IPS-15b (cell line): ENCODE results near the gene SSR2.
"Not testable (repeated sequence)": the region's sequence is repeated elsewhere in the genome, so short reads cannot be mapped to it uniquely, and the experiment has no call there.

Experiments used
- H3K27me3 ChIP-seq: one replicate; pipeline ENCODE4 v1.6.1; 2013; ENCODE audit warnings: low read length; ENCODE audit not compliant: control insufficient read depth, insufficient read depth
- H3K36me3 ChIP-seq: one replicate; pipeline ENCODE4 v1.6.1; 2013; ENCODE audit warnings: low read length; ENCODE audit not compliant: control insufficient read depth, insufficient read depth
- H3K4me1 ChIP-seq: one replicate; pipeline ENCODE4 v1.6.1; 2013; ENCODE audit warnings: mild to moderate bottlenecking, low read length; ENCODE audit not compliant: control insufficient read depth, insufficient read depth
- H3K4me3 ChIP-seq: one replicate; pipeline ENCODE4 v1.5.1; 2013; ENCODE audit warnings: low read depth, low read length
- H3K9ac ChIP-seq: one replicate; pipeline ENCODE4 v1.6.1; 2013; ENCODE audit warnings: low read depth, mild to moderate bottlenecking, low read length
- H3K9me3 ChIP-seq: one replicate; pipeline ENCODE4 v1.6.1; 2013; ENCODE audit warnings: mild to moderate bottlenecking, low read length; ENCODE audit not compliant: control insufficient read depth, insufficient read depth

Gene SSR2

GRCh38 chr1:156055281-156056048 lies 34.7 kb upstream of the SSR2 start:
- Histone ChIP-seq H3K9me3 (no peaks in the 10 kb centered on the region), H3K36me3 (no peaks in the 10 kb centered on the region), H3K4me1 (peaks cover 5% of the 10 kb centered on the region), H3K4me3 (peak overlapping the region; percentile 92), H3K27me3 (peaks cover 12% of the 10 kb centered on the region), H3K9ac (peak overlapping the region; percentile 89)

GRCh38 chr1:156054500-156055280 lies 33.9 kb upstream of the SSR2 start, which contains the start of gene LAMTOR2:
TSS of gene LAMTOR2 (plus strand) at chr1:156054782. CDS start at chr1:156054890, 108 bp downstream.
- peaks cover 12% of the 10 kb centered on the region for H3K27me3 ChIP-seq
- peaks cover 7% of the 10 kb centered on the region for H3K36me3 ChIP-seq
- peak within 1 kb of the TSS; percentile 92 for H3K4me3 ChIP-seq
- peaks cover 5% of the 10 kb centered on the region for H3K4me1 ChIP-seq
- H3K9ac ChIP-seq = peak within 1 kb of the TSS; percentile 92
- H3K9me3 ChIP-seq = no peaks in the 10 kb centered on the region

GRCh38 chr1:156053768-156054499 lies 33.2 kb upstream of the SSR2 start, which contains the start of gene UBQLN4:
TSS of gene UBQLN4 (minus strand) at chr1:156053798. CDS start at chr1:156053701, 97 bp downstream.
- Histone ChIP-seq H3K4me3 (peak within 1 kb of the TSS; percentile 96), H3K36me3 (peaks cover 8% of the 10 kb centered on the region), H3K9me3 (no peaks in the 10 kb centered on the region), H3K4me1 (peaks cover 5% of the 10 kb centered on the region), H3K9ac (peak within 1 kb of the TSS; percentile 92), H3K27me3 (peaks cover 8% of the 10 kb centered on the region)

GRCh38 chr1:156052862-156053767 lies 32.4 kb upstream of the SSR2 start:
- H3K4me1 ChIP-seq = peaks cover 5% of the 10 kb centered on the region

GRCh38 chr1:156051011-156051725 lies 30.4 kb upstream of the SSR2 start:
- Histone ChIP-seq H3K4me3 (no peak overlapping the region), H3K9me3 (no peaks in the 10 kb centered on the region), H3K36me3 (peaks cover 8% of the 10 kb centered on the region), H3K4me1 (peaks cover 5% of the 10 kb centered on the region), H3K9ac (no peak overlapping the region), H3K27me3 (peaks cover 4% of the 10 kb centered on the region)

More at GRCh38 chr1:156052862-156053767, 32.4 kb upstream of the SSR2 start:
- Histone ChIP-seq H3K9ac (peak overlapping the region; percentile 9), H3K27me3 (peaks cover 6% of the 10 kb centered on the region), H3K4me3 (peak overlapping the region; percentile 96), H3K36me3 (peaks cover 8% of the 10 kb centered on the region), H3K9me3 (no peaks in the 10 kb centered on the region)

GRCh38 chr1:156050376-156050775 lies 29.6 kb upstream of the SSR2 start:
- Histone ChIP-seq H3K9ac (no peak overlapping the region), H3K4me3 (no peak overlapping the region), H3K9me3 (no peaks in the 10 kb centered on the region), H3K36me3 (peaks cover 8% of the 10 kb centered on the region), H3K4me1 (peaks cover under 1% of the 10 kb centered on the region), H3K27me3 (peaks cover 1% of the 10 kb centered on the region)

GRCh38 chr1:156048663-156049258 lies 28.0 kb upstream of the SSR2 start:
- H3K9ac ChIP-seq = no peak overlapping the region
- no peaks in the 10 kb centered on the region for H3K9me3 ChIP-seq
- no peak overlapping the region for H3K4me3 ChIP-seq
- H3K27me3 ChIP-seq = no peaks in the 10 kb centered on the region
- H3K36me3 ChIP-seq = peaks cover 9% of the 10 kb centered on the region
- H3K4me1 ChIP-seq = no peaks in the 10 kb centered on the region

- Histone ChIP-seq H3K9me3 (no peaks in the 10 kb centered on the region), H3K4me1 (no peaks in the 10 kb centered on the region), H3K36me3 (peaks cover 29% of the 10 kb centered on the region), H3K27me3 (no peaks in the 10 kb centered on the region), H3K9ac (no peak overlapping the region), H3K4me3 (no peak overlapping the region)
These were observed 24.3 kb upstream of the SSR2 start for GRCh38 chr1:156045076-156045475.

GRCh38 chr1:156042828-156043227 lies 22.1 kb upstream of the SSR2 start:
- no peaks in the 10 kb centered on the region for H3K27me3 ChIP-seq
- no peaks in the 10 kb centered on the region for H3K4me1 ChIP-seq
- no peaks in the 10 kb centered on the region for H3K9me3 ChIP-seq
- H3K36me3 ChIP-seq = peaks cover 24% of the 10 kb centered on the region
- H3K4me3 ChIP-seq = no peak overlapping the region
- no peak overlapping the region for H3K9ac ChIP-seq

GRCh38 chr1:156034991-156035390 lies 14.2 kb upstream of the SSR2 start:
- not testable (repeated sequence) for H3K36me3 ChIP-seq, H3K4me1 ChIP-seq, H3K9me3 ChIP-seq, H3K27me3 ChIP-seq, H3K9ac ChIP-seq, H3K4me3 ChIP-seq
